H1 (cell line): Measurements from ENCODE around the gene EPS8. TPM values are rescaled to one million over a fixed set of nuclear protein-coding genes. Genes with fewer than 3 reads are reported as not detected.

Source experiments
- ATF3 ChIP-seq: IDR thresholded peaks from 2 replicates; pipeline ENCODE4 v1.6.1; 2011; ENCODE audit warnings: low read depth, mild to moderate bottlenecking, low read length; ENCODE audit not compliant: insufficient read depth
- CBX8 ChIP-seq: fragments of 300-800, 300-1000 bp; sonication (generic); IDR thresholded peaks from 2 replicates; pipeline ENCODE4 v1.7.1; 2016; ENCODE audit warnings: low read depth, low read length, borderline replicate concordance
- RXRA ChIP-seq: IDR thresholded peaks from 2 replicates; pipeline ENCODE4 v1.6.1; 2011; ENCODE audit warnings: low read depth, mild to moderate bottlenecking, low read length, moderate library complexity; ENCODE audit not compliant: insufficient read depth
- polyA plus RNA-seq, 7 experiments: library from polyadenylated mRNA; depleted of rRNA in 3 of 7; stranded (reverse) in 5 of 7; unstranded in 2 of 7; fragments of >200 nt in 5 of 7; fragments of 200-250 nt in 2 of 7; gene quantifications; 1 replicate in 5 of 7; 2 replicates in 1 of 7; 4 replicates in 1 of 7; pipeline versions ENCODE4 v1.2.1 to v1.2.3, GENCODE V29; 2011 to 2013; ENCODE audit warnings: missing spikeins in 2 of 7, mixed read lengths in 2 of 7
- total RNA-seq: library from RNA; stranded (reverse); fragmentation: NEBNext Ultra II Directional; extraction: Animal tissue kit (Norgen Biotek cat#: 25700); gene quantifications from 2 replicates; pipeline ENCODE4 v1.2.1, GENCODE V29; 2021

The EPS8 gene
- total and polyA plus RNA-seq, 2 of the 8 experiments (the other 6 are each of a cell fraction or from before 2014, with no cell fraction given): 3.0 to 4.6 TPM

GRCh38 chr12:15677228-15677627 is 112.0 kb downstream of the EPS8 start (continued):
- TF ChIP-seq ATF3 (no peak), CBX8 (no peak), RXRA (no peak)
